Adrenal gland (tissue), 5 donors: ENCODE data around the gene SYNRG.

Experiments used
- POLR2A ChIP-seq, 2 donors: fragments of 450-650 bp; IDR thresholded peaks; one replicate each; pipeline ENCODE4 v1.6.1; 2017; ENCODE audit warnings: antibody characterized with exemption in 2 of 2, mild to moderate bottlenecking in 2 of 2, moderate library complexity in 1 of 2
- TF ChIP-seq, protein P1 (sequence below), 6 experiments: fragments of 450-650 bp in 4 of 6; fragments of 200-600 bp in 2 of 6; sonication (generic) in 1 of 6; IDR thresholded peaks; 1 replicate in 5 of 6; 2 replicates in 1 of 6; pipeline versions ENCODE4 v1.5.1 to v1.8.0; 2016 to 2021; ENCODE audit warnings: antibody characterized with exemption in 6 of 6, mild to moderate bottlenecking in 2 of 6, moderate library complexity in 1 of 6
- donor health status: DM: no; HTN: no; CAD: no.

- no peak for TF ChIP-seq POLR2A (IDR thresholded peaks at IDR 0.05)
- TF ChIP-seq, protein P1, sequence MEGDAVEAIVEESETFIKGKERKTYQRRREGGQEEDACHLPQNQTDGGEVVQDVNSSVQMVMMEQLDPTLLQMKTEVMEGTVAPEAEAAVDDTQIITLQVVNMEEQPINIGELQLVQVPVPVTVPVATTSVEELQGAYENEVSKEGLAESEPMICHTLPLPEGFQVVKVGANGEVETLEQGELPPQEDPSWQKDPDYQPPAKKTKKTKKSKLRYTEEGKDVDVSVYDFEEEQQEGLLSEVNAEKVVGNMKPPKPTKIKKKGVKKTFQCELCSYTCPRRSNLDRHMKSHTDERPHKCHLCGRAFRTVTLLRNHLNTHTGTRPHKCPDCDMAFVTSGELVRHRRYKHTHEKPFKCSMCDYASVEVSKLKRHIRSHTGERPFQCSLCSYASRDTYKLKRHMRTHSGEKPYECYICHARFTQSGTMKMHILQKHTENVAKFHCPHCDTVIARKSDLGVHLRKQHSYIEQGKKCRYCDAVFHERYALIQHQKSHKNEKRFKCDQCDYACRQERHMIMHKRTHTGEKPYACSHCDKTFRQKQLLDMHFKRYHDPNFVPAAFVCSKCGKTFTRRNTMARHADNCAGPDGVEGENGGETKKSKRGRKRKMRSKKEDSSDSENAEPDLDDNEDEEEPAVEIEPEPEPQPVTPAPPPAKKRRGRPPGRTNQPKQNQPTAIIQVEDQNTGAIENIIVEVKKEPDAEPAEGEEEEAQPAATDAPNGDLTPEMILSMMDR (IDR thresholded peaks at IDR 0.05), result no peak
Observed at GRCh38 chr17:37608351-37609169, 658 bp downstream of the SYNRG start.
